IPS-NIHi7 (cell line): ENCODE measurements around the gene PAX5.

Source experiments
- DNase-seq: peaks from one replicate; pipeline ENCODE4 v3.0.0; 2012; ENCODE audit warnings: mixed read lengths; ENCODE audit errors: extremely low spot score

PAX5 gene

GRCh38 chr9:36861528-36862205, 172.4 kb downstream of the PAX5 start:
- no peak for DNase-seq

- no peak for DNase-seq
These were observed 175.2 kb downstream of the PAX5 start for GRCh38 chr9:36858805-36859375.

- peak; percentile 91 for DNase-seq
These were observed 178.4 kb downstream of the PAX5 start for GRCh38 chr9:36855448-36856315.

- no peak for DNase-seq
These were observed 179.3 kb downstream of the PAX5 start for GRCh38 chr9:36854751-36855150.

GRCh38 chr9:36854034-36854433, 180.0 kb downstream of the PAX5 start:
- DNase-seq = no peak

- no peak for DNase-seq
These were observed 180.8 kb downstream of the PAX5 start for GRCh38 chr9:36853233-36853632.

- no peak for DNase-seq
These were observed 184.1 kb downstream of the PAX5 start for GRCh38 chr9:36849943-36850342.

GRCh38 chr9:36848946-36849345, 185.1 kb downstream of the PAX5 start:
- DNase-seq = no peak

GRCh38 chr9:36847781-36848673, 186.0 kb downstream of the PAX5 start:
- no peak for DNase-seq

GRCh38 chr9:36846621-36847020, 187.4 kb downstream of the PAX5 start:
- no peak for DNase-seq

GRCh38 chr9:36845844-36846243, 188.2 kb downstream of the PAX5 start:
- DNase-seq = no peak

GRCh38 chr9:36844961-36845360, 189.1 kb downstream of the PAX5 start:
- no peak for DNase-seq

GRCh38 chr9:36843964-36844363, 190.1 kb downstream of the PAX5 start:
- no peak for DNase-seq

- no peak for DNase-seq
These were observed 191.2 kb downstream of the PAX5 start for GRCh38 chr9:36842560-36843530.

- no peak for DNase-seq
These were observed 193.1 kb downstream of the PAX5 start for GRCh38 chr9:36840898-36841536.

- no peak for DNase-seq
These were observed 194.8 kb downstream of the PAX5 start for GRCh38 chr9:36839131-36839885.

GRCh38 chr9:36837431-36838405, 196.3 kb downstream of the PAX5 start:
- DNase-seq = no peak

GRCh38 chr9:36836486-36836885, 197.6 kb downstream of the PAX5 start:
- no peak for DNase-seq
